GM19438 (cell line): ENCODE measurements around the gene POLD1.

Source experiments
- ATAC-seq: cut with Tn5 transposase; IDR thresholded peaks from one replicate; pipeline ENCODE4 v1.9.1; 2021; ENCODE audit warnings: low read depth; ENCODE audit not compliant: unreplicated experiment

Gene POLD1

DNA sequence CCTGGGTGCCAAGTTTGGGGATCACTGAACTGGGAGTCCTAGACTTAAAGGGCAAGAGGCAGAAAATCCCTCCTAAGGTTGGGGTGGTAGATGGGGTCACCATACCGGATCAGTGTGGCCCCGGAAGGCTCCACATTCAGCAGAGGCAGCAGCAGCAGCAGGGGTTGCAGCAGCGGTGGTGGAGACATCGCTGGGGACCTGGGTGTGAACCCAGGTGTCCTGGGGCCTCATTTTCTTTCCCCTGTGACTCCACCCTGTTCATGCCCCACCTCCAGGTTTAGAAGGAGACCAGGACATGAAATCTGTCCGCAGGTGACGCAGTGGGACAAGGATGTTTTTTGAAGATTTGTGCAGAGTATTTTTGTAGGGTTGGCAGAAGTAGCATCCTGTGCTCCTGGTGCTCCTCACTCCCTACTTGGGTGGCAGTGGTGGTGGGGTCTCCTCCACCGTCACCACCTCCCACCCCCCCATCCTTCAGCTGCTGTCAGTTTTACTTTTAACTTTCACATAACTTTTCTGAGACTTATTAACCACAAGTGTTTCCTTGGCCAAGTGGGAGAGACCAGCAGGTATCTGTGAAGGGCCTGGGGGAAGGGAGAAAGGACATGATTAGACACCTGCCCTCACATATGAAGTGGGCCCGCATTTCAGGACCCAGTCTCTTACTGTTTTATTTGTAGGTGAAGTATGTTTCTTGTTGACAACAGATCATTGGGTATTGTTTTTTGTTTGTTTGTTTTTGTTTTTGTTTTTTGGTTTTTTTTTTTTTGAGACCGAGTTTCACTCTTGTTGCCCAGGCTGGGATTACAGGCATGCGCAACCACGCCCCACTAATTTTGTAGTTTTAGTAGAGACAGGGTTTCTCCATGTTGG, 18.5 kb upstream of the POLD1 start, which contains the start of gene NAPSA:
Gene NAPSA (minus strand): TSS at position 206 of the 873 bp plus-strand sequence. CDS start 18 bp downstream, at position 188.
- ATAC-seq = no peak

DNA sequence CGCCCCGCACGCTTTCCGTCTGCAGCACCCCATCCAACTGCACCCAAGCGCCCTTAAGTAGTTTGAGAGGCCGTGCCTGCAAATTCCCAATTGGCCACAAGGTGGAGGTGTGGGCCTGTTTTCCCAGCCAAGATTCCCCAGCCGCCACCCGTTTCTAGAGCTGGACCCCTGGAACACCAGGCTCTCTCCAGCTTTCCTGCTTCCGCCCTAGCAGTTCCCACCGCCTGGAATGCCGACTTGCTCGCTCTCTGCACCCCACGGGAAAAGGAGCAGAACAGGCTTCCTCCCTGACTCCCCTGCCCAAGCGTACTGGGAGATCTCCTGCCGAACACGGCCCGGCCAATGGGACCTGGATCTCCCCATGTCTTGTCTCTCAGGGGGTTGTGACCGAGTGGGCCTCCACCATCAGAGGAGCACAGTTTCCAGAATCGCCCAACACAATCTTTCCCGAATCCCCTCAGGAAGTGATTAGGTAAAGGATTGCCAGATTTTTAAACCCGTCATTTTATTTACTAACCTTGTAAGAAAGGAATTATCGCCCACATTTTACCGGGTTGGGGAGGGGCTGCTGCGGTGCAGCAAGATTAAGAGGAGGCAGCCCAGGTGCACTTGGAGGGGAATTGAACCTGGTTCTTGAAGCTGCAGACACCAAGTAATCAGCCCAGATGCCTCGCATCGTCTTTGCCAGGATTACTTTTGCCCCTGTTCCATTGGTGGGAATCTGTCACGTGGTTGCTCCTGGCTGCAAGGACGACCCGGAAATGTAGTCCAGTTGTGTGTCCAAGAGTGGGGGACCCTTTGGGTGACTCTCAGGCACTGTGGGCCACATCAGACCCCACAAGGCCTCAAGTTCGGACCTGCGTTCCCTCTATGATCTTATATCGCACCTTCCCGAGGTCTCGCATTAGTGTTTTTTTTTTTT, 15.2 kb upstream of the POLD1 start:
- ATAC-seq = no peak

DNA sequence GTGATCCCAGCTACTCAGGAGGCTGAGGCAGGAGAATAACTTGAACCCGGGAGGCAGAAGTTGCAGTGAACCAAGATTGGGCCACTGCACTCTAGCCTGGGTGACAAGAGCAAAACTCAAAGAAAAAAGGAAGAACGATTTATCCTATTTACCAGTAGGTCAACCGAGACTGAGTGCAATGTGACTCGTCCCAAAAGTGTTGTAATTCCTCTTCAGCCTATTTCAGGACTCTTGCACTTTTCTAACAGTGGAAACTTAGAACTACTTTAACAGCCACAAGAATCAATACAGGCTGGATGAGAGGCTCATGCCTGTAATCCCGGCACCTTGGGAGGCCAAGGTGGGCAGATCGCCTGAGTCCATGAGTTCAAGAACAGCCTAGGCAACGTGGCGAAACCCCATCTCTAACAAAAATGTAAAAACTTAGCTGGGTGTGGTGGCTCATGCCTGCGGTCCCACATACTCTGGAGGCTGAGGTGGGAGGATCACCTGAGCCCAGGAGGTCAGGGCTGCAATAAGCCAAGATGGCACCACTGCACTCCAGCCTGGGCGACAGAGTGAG, 12.2 kb upstream of the POLD1 start:
- ATAC-seq = no peak

DNA sequence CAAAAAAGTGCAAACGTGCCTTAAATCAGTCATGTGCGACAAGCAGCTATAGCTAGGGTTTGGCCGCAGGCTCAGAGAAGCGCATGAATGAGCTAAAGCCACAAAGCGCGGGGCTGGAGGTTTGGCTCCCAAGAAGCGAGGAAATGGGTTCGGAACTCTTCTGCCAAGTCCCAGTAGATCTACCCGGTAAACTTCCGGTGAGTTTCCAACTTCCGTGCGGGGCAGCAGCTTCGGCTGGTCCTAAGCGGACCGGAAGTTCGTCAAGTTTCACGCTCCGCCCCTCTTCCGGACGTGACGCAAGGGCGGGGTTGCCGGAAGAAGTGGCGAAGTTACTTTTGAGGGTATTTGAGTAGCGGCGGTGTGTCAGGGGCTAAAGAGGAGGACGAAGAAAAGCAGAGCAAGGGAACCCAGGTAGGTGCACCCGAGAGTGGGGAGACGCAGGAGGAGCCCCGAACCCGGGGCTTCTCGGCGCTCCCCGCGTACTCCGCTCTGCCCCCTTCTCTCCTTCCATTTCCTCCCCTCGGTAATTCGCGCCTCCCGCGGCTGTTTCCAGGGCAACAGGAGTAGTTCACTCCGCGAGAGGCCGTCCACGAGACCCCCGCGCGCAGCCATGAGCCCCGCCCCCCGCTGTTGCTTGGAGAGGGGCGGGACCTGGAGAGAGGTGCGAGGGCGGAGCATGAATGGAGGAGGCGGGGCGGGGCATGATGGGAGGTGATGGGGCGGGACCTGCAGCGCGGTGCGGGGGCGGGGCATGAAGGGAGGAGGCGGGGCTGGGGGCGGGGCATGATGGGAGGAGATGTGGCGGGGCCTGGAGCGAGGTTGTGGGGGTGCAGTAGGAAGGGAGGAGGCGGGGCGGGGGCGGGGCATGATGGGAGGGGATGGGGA, 7.7 kb upstream of the POLD1 start, which contains the start of gene NR1H2:
Gene NR1H2 (plus strand): TSS at position 292 of the 885 bp plus-strand sequence. CDS start 1,149 bp downstream, outside the sequence.
- peak; percentile 79 for ATAC-seq

DNA sequence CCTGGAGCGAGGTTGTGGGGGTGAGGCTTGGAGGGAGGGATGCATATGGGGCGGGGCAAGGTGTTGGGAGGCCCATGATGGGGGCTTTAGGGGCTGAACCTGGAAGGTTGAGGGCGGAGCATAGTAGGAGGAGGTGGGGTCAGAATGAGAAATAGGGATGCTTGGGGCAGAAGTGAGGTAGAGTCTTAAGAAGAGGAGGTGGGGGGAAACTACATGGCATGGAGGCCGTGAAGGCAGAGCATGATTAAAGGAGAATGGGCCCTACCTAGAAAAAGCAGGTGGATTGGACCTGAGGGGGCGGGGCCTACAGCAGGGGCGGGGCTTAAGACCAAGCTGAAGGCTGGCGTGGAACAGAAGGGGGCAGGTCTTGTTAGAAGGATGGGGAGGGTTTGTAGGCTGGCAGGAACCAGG, 7.1 kb upstream of the POLD1 start:
- no peak for ATAC-seq

DNA sequence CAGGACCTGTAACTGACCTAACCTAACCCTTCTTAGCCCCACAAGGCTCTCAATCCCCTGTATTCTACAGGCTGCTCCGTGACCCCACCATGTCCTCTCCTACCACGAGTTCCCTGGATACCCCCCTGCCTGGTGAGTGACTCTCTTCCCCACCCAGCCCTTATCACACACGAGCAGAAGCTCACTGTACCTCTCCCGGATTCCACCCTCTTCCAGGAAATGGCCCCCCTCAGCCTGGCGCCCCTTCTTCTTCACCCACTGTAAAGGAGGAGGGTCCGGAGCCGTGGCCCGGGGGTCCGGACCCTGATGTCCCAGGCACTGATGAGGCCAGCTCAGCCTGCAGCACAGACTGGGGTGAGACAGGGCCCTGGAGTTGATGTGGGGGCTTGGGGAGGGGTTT, 6.6 kb upstream of the POLD1 start:
- no peak for ATAC-seq

DNA sequence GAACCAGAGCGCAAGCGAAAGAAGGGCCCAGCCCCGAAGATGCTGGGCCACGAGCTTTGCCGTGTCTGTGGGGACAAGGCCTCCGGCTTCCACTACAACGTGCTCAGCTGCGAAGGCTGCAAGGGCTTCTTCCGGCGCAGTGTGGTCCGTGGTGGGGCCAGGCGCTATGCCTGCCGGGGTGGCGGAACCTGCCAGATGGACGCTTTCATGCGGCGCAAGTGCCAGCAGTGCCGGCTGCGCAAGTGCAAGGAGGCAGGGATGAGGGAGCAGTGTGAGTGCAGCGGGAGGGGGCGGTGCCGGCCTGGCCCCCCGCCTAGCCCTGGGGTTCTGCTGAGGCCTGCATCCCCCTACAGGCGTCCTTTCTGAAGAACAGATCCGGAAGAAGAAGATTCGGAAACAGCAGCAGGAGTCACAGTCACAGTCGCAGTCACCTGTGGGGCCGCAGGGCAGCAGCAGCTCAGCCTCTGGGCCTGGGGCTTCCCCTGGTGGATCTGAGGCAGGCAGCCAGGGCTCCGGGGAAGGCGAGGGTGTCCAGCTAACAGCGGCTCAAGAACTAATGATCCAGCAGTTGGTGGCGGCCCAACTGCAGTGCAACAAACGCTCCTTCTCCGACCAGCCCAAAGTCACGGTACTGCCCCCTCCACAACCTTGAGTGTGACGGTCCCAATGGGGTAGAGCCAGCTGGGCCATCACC, 5.8 kb upstream of the POLD1 start:
- ATAC-seq = no peak

DNA sequence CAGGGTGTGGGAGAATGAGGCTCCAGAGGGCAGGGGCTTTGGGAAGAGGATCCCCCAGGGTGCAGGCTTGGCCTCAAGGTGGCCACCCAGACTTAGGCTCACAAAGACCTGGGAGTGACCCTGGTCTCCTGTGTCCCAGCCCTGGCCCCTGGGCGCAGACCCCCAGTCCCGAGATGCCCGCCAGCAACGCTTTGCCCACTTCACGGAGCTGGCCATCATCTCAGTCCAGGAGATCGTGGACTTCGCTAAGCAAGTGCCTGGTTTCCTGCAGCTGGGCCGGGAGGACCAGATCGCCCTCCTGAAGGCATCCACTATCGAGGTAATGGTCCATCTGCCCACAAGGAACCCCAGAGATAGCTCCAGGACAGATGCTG, 5.3 kb upstream of the POLD1 start:
- no peak for ATAC-seq

DNA sequence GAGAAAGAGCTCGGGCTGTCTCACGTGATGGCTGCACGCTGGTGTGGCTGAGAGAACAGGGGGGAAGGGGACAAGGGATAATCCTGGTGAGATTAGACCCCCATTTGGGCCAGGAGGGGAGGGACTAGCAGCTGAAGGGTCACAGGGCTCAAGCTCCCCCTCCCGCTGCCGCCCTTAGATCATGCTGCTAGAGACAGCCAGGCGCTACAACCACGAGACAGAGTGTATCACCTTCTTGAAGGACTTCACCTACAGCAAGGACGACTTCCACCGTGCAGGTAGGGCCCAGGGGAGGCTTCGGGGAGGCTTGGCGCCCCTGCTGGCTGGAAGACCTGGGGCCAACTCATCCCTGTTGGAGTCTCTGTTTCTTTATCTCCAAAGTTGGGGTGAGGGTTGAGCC, 4.5 kb upstream of the POLD1 start:
- no peak for ATAC-seq

DNA sequence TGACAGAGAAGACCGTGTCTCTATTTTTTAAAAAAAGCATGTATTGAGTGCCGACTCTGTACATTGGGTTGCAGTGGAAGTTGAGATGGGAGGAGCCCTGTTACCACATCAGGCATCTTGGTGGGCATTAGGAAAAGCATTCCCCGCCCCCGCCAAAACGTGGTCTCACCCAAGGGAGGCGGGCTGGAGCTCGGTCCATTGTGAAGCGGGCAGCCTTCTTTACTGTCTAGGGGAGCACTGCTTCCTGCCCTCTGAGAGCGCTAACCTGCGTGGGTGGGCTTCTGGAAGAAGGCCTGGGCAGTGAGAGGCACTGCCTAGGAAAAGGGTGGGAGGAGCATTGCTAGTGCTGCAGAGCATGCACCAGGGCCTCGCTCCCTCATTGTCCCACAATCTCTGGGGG, 4.0 kb upstream of the POLD1 start:
- no peak for ATAC-seq

DNA sequence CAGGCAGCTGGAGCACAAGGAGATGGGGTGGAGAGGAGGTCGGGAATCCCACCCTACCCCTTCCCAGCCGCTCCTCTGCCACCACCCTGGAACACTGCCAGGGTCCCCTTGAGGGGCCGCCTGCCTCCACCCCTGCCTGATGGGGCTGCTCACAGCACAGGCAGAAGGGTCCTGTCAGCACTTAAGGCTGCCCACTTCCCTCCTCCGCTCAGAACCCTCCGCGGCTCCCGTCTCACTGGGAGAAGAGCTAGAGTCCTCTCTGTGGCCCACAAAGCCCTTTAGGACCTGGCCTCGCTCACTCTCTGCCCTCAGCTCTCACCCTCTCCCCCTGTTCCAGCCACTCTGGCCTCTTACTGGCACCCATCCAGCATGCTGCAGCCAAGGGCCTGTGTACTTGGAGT, 3.4 kb upstream of the POLD1 start:
- no peak for ATAC-seq

DNA sequence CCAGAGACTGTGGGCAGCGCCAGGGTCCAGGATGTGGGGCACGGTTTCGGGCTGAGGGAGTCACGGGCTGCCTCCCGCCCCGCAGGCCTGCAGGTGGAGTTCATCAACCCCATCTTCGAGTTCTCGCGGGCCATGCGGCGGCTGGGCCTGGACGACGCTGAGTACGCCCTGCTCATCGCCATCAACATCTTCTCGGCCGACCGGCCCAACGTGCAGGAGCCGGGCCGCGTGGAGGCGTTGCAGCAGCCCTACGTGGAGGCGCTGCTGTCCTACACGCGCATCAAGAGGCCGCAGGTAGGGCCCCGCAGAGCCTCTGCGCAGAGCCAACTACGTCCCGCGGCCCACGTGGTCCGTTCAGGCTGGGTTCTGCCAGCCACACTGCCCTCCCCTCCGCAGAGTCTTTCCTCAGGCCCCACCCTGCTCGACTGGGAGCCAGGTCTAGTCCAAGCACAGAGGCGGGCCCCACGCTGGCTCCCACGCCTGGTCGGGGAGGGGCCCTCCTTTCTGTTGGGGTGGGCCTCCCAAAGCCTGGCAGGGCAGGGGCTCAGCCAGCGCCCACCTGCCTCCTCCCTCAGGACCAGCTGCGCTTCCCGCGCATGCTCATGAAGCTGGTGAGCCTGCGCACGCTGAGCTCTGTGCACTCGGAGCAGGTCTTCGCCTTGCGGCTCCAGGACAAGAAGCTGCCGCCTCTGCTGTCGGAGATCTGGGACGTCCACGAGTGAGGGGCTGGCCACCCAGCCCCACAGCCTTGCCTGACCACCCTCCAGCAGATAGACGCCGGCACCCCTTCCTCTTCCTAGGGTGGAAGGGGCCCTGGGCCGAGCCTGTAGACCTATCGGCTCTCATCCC, 2.0 kb upstream of the POLD1 start:
- ATAC-seq = no peak

DNA sequence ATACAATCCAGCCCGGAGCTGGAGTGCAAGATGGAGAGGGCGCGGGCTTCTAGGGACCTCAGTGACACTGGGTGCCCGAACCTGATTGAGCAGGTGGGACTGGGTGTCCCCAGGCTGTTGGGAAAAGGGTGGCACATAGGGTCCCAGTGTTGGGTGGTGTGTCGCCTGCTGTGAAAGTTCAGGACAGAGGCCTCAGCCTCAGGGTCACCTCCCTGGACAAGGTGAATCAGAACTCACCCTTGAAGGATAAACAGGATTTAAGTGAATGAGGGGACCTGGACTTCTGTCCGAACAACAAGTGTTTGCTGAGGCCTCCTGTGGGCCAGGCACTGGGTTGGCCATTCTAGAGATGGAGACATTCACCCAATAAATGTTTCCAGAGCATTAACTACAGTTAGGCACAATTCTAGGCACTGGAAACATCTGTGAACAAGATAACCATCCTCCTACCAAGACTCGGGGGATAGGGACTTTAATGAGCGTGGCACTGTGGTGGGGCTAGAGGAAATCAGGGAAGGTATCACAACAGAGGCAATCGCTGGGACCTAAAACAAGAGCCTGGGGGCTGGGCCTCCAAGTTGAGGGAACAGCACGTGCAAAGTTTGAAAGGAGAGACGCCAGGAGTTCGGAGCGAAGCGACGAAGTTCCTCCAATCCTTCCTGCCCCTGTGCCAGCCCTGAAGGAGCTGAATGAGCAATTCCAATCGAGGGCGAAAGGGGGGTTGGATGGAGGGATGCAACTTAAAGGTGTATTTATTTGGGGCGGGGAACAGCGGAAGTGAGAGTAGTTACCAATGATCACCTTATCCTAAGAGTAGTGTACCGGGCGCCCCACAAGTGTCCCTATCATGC, 921 bp upstream of the POLD1 start:
- no peak for ATAC-seq

DNA sequence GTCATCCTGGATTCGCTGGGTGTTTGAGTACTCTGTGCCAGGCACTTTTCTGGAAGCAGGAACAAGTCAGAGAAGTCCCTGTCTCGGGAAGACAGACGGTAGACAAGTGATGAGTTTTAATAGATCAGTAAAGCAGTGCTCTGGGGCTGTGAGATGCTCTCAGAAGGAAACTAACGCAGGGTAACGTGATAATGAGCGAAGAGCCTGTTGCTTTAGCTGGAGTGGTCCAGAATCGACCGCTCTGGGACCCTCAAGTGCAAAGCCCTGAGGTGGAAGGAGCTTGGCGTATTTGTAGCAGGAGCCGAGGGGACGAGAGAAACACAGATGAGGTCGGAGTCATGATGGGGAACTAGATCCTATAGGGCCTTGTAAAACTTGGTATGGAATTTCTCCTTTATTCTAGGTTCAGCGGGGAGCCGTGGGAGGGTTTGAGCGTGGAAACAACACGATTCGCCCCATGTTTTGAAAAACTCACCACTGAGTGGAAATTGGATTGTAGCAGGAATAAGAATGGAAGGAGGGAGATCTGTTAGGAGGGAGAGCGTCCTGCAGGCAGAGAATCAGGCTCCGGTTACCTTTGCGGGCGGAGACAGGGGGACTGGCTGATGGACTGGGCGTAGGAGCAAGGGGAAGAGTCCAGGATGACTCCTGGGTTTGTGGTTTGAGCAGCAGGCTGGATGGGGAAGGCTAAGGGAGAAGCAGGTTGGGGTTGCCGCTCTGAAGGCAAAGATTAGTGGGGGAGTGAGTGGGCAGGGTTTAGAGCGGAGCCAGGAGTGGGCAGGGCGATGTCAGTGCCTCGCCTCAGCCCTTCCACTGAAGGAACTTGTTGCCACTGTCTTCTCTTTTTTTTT, 763 bp downstream of the POLD1 start:
- ATAC-seq = no peak

DNA sequence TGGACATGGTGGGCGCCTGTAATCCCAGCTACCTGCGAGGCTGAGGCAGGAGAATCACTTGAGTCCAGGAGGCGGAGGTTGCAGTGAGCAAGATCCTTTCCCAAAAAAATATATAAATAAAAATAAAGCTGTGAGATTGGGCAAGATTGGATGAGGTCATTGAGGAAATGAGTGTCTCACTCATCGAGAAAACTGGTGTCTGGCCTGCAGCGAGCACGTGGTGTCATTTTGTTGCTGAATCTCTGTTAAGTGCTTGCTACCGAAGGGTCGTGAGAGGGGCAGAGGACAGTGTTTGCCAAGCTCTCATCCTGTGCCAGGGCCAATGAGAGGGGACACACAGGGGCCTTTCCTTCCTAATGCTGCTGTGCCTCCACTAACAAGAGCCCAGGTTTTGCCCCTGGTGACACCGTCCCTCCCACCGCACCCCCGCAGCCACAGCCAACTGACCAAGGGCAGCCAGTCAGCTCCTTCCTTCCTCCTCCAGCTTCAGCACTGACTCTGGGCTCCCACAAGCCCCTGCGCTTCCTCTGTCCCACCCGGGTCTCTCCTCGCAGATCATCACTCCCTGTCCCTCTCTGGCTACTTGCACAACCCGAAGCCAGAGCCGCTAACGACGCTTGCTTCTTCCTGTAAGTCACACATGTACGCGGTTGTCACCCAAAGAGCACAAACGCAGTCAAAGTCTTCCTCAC, 3.2 kb downstream of the POLD1 start:
- ATAC-seq = no peak

DNA sequence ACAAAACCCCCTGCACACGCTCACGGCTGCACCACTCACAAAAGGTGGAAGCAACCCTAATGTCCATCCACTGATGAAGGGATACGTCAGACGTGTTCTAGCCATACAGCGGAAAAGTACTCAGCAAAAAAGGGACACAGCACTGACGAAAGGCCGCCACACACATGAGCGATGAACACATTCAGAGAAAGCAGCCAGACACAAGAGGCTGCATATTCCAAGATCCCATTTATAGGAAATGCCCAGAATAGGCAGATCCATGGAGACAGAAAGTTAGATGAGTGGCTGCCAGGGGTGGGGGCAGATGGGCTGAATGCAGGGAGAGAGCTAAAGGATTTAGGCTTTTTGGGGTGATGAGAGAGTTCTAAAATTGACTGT, 3.7 kb downstream of the POLD1 start:
- ATAC-seq = no peak
